ENCODE results near the gene AGPAT2.
"Not testable (repeated sequence)": the region's sequence is repeated elsewhere in the genome, so short reads cannot be mapped to it uniquely, and the experiment has no call there.

AGPAT2 gene

DNA sequence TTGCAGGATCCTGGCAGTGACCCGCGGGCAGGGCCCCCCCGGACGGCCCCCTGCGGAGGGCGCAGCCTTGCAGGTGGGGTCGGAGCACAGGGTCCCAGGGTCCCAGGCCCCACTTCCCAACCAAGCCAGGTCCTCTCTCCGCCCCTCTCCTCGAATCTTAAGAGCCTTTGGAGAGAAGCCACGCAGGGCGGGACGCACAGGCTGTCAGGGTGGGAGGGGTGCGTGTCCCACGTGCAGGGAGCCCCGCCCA lies 43.0 kb downstream of the AGPAT2 start:
- TF ChIP-seq ZFX (IDR thresholded peaks at IDR 0.05; ENCODE audit: borderline replicate concordance) = no peak
- TF ChIP-seq, protein P1, sequence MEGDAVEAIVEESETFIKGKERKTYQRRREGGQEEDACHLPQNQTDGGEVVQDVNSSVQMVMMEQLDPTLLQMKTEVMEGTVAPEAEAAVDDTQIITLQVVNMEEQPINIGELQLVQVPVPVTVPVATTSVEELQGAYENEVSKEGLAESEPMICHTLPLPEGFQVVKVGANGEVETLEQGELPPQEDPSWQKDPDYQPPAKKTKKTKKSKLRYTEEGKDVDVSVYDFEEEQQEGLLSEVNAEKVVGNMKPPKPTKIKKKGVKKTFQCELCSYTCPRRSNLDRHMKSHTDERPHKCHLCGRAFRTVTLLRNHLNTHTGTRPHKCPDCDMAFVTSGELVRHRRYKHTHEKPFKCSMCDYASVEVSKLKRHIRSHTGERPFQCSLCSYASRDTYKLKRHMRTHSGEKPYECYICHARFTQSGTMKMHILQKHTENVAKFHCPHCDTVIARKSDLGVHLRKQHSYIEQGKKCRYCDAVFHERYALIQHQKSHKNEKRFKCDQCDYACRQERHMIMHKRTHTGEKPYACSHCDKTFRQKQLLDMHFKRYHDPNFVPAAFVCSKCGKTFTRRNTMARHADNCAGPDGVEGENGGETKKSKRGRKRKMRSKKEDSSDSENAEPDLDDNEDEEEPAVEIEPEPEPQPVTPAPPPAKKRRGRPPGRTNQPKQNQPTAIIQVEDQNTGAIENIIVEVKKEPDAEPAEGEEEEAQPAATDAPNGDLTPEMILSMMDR (IDR thresholded peaks at IDR 0.05) = no peak
- no peak overlapping the region for H3K27ac ChIP-seq

DNA sequence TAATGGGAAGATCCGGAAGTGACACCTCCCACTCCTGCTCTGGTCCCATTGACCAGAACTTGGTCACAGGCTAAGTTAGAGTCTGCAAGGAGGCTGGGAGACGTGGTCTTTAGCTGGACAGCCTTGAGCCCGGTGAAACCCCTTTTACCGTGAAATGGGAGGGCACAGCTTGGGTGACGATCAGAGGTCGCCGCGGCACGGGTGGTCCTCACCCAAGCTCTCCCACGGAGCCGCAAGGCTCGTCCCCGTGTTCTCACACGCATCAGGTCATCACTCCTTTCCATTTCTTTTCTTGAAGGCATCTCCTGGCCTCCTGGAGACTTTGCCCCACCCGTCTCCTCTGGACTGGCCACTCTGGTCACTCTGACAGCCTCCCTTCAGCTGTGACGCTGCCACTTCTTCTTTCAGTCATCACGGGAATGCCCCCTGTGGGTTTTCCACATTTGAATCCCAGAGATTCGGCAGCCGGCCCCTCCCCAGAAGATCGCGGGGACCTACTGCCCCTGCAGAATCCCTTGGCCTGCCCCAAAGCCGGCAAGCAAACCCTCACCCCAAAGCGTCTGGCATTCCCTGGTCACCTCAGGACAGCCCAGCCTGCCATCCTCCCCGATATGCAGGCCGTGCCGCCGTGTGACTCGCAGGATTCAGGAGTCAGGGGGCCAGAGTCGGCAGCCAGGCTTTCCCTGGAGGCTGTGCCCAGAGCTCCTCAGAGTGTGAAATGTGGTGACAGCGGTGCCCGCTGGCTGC lies 43.5 kb downstream of the AGPAT2 start:
- TF ChIP-seq ZFX (IDR thresholded peaks at IDR 0.05; ENCODE audit: borderline replicate concordance) = no peak
- TF ChIP-seq, protein P1 (IDR thresholded peaks at IDR 0.05) = no peak
- no peak overlapping the region for H3K27ac ChIP-seq

DNA sequence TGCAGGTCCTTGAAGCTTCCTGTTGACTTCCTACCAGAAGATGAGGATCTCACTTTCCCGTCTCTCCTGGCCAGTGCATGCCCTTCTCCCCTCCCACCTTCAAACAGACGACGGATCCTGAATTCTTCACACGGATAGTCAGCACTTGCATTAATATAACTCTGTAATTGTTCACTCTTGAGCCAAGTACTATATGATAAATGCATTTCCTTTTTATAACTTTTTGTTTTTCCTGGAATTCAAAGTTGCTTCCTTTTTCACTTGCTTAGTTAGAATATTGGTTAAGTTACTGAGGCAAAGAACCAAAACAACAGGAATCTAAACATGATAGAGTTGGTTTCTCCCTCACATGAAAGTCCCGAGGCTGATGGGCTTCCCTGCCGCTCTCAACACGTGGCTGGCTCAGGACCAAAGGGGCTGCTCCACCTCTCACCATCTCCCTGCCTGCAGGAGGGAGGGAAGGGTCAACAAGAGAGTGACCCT lies 44.8 kb downstream of the AGPAT2 start:
- H3K27ac ChIP-seq = no peak overlapping the region
- no peak for TF ChIP-seq ZFX (IDR thresholded peaks at IDR 0.05; ENCODE audit: borderline replicate concordance)
- TF ChIP-seq, protein P1 (IDR thresholded peaks at IDR 0.05) = no peak

DNA sequence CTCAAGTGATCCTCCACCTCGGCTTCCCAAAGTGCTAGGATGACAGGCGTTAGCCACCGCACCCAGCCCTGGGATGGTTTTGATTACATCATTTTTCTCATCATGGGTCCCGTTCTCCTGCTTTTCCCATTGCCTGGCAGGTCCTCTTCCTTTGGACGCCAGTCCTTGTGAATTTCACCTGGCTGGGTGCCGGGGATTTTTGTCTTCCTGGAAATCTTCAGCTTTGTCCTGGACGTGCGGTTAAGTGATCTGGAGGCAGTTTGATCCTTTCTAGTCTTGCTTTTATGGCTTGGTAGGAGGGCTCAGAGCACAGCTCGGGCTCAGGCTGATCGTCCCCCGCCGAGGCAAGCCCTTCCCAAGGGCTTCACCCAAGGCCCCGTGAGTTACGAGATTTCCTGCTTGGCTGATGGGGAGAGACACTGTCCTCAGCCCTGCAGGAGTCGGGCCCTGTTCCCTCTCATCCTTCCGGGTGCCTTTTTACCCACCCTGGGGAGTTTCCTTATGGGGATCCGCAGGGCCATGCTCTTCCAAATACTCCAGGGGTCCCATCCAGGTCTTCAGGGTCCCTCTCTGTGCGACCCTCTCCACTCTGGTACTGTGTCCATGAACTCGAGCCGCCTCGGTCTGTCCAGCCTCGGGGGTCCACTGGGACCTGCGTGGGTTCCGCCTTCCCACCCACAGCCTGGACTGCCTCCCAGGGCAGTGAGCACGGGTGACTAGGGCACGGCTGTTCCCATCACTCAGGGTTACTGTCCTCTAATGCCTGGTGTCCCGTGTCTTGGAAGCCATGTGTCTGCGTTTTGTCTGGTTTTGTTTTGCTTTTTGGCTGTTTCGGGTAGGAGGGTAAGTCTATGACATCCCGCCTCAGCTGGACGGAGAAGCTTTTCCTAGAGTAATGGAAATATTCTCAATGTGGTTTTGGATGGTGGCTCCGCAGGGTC lies 46.8 kb downstream of the AGPAT2 start:
- H3K27ac ChIP-seq = no peak overlapping the region
- no peak for TF ChIP-seq ZFX (IDR thresholded peaks at IDR 0.05; ENCODE audit: borderline replicate concordance)
- TF ChIP-seq, protein P1 (IDR thresholded peaks at IDR 0.05) = no peak

DNA sequence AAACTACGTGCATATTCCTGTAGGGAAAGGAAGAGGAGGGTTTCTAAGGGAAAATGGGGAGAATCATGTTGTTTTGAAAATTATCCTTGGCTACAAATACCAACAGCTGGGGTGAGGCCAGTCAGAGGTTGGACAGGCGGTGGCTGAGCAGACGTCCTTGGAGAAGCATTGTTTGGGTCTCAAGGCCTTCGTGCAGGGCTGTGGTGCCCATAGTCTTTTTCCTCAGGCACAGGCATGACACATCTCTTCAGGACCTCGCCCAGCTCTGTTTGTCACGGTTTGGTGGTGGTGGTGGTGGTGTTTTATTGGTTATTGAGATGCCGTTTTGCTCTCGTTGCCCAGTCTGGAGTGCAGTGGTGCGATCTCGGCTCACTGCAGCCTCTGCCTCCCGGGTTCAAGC lies 52.4 kb downstream of the AGPAT2 start:
- TF ChIP-seq ZFX (IDR thresholded peaks at IDR 0.05; ENCODE audit: borderline replicate concordance) = no peak
- TF ChIP-seq, protein P1 (IDR thresholded peaks at IDR 0.05) = no peak
- H3K27ac ChIP-seq = no peak overlapping the region

DNA sequence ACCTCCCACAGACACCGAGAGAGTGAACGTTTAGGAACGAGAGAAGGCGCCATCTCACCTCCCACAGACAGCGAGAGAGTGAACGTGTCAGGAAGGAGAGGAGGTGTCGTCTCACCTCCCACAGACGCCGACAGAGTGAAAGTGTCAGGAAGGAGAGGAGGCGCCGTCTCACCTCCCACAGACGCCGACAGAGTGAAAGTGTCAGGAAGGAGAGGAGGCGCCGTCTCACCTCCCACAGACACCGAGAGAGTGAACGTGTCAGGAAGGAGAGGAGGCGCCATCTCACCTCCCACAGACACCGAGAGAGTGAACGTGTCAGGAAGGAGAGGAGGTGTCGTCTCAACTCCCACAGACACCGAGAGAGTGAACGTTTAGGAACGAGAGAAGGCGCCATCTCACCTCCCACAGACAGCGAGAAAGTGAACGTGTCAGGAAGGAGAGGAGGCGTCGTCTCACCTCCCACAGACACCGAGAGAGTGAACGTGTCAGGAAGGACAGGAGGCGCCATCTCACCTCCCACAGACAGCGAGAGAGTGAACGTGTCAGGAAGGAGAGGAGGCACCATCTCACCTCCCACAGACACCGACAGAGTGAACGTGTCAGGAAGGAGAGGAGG lies 54.7 kb downstream of the AGPAT2 start:
- not testable (repeated sequence) for H3K27ac ChIP-seq

DNA sequence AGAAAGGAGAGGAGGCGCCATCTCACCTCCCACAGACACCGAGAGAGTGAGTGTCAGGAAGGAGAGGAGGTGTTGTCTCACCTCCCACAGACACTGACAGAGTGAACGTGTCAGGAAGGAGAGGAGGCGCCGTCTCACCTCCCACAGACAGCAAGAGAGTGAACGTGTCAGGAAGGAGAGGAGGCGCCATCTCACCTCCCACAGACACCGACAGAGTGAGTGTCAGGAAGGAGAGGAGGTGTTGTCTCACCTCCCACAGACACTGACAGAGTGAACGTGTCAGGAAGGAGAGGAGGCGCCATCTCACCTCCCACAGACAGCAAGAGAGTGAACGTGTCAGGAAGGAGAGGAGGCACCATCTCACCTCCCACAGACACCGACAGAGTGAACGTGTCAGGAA lies 55.2 kb downstream of the AGPAT2 start:
- H3K27ac ChIP-seq = not testable (repeated sequence)

All from 22Rv1 (cell line).